ENCODE data around the gene MYH9. TPM values are rescaled to one million over a fixed set of nuclear protein-coding genes. Genes with fewer than 3 reads are reported as not detected.
"Not testable (repeated sequence)": the region's sequence is repeated elsewhere in the genome, so short reads cannot be mapped to it uniquely, and the experiment has no call there.

MYH9 gene
- total RNA-seq, 1 experiment from 2014 or later: 323 TPM

- TF ChIP-seq EZH2 (IDR thresholded peaks at IDR 0.05; ENCODE audit: borderline replicate concordance, low read depth, low read length, poor library complexity, severe bottlenecking): no peak
- TF ChIP-seq, protein P1, sequence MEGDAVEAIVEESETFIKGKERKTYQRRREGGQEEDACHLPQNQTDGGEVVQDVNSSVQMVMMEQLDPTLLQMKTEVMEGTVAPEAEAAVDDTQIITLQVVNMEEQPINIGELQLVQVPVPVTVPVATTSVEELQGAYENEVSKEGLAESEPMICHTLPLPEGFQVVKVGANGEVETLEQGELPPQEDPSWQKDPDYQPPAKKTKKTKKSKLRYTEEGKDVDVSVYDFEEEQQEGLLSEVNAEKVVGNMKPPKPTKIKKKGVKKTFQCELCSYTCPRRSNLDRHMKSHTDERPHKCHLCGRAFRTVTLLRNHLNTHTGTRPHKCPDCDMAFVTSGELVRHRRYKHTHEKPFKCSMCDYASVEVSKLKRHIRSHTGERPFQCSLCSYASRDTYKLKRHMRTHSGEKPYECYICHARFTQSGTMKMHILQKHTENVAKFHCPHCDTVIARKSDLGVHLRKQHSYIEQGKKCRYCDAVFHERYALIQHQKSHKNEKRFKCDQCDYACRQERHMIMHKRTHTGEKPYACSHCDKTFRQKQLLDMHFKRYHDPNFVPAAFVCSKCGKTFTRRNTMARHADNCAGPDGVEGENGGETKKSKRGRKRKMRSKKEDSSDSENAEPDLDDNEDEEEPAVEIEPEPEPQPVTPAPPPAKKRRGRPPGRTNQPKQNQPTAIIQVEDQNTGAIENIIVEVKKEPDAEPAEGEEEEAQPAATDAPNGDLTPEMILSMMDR (conservative IDR thresholded peaks at IDR 0.05; ENCODE audit: low read depth, low read length): no peak
- Histone ChIP-seq H3K27me3 (replicated peaks; ENCODE audit: insufficient read depth, low read depth, low read length, poor library complexity) (no peaks in the 10 kb centered on the region), H3K4me1 (ENCODE audit: insufficient read depth, low read length, poor library complexity, severe bottlenecking) (peaks cover 6% of the 10 kb centered on the region), H3K4me3 (ENCODE audit: low read depth, low read length, poor library complexity, severe bottlenecking) (no peak overlapping the region), H3K9me3 (ENCODE audit: low read depth, low read length, poor library complexity, severe bottlenecking) (no peaks in the 10 kb centered on the region), H3K27ac (ENCODE audit: low read depth, low read length, poor library complexity, severe bottlenecking) (no peak overlapping the region), H3K36me3 (ENCODE audit: insufficient read depth, low read length, poor library complexity, severe bottlenecking) (no peaks in the 10 kb centered on the region)
- no peak for DNase-seq (ENCODE audit: low spot score)
- intact Hi-C loops (cut with micrococcal nuclease; ENCODE audit: unreplicated experiment): no loop called here
- CTCF ChIA-PET: no interaction called here
- no TSS peak for BruUV-seq (replicated peaks)
- POLR2A ChIA-PET (ENCODE audit: low non-redundant PET): no interaction called here
Observed at GRCh38 chr22:36253523-36254490, 134.0 kb downstream of the MYH9 start.

DNA sequence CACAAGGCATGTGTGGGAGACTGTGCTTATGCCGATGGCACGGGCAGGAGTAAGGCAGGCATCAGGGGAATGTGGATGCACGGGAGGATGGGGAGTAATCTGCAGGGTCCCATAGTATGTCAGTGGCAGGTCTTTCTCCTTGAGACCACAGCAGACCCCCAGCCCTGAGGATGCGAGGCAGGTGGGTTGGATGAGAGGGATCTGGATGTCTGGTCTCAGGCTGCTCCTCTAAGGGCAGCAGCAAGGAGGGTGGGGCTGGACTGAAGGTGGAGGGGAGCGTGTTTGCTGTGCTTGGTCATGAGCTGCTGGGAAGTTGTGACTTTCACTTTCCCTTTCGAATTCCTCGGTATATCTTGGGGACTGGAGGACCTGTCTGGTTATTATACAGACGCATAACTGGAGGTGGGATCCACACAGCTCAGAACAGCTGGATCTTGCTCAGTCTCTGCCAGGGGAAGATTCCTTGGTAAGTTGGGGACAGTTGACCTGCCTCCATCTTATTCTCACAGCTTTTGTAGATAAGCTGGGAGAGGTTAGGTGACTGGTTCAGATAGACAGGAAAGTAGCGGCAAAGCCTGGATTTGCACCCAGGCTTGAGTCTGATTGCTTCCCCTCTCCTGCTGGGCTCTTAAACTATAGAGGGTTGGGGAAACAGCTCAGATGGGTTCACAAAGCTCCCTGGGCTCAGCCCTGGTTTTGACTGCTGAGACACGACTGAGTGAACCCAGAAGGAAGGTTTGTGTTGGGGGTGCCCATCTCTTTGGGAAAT lies 134.8 kb downstream of the MYH9 start, which contains the start of gene APOL1:
Gene APOL1 (plus strand): TSS at position 380 of the 769 bp plus-strand sequence. CDS start 1,823 bp downstream, outside the sequence.
- ChIA-PET POLR2A (ENCODE audit: low non-redundant PET) (no interaction called here), CTCF (no interaction called here)
- H3K27ac ChIP-seq (ENCODE audit: low read depth, low read length, poor library complexity, severe bottlenecking): no peak within 1 kb of the TSS
- H3K4me1 ChIP-seq (ENCODE audit: insufficient read depth, low read length, poor library complexity, severe bottlenecking): no peaks in the 10 kb centered on the region
- no peak for DNase-seq (ENCODE audit: low spot score)
- H3K36me3 ChIP-seq (ENCODE audit: insufficient read depth, low read length, poor library complexity, severe bottlenecking): no peaks in the 10 kb centered on the region
- H3K4me3 ChIP-seq (ENCODE audit: low read depth, low read length, poor library complexity, severe bottlenecking): no peak within 1 kb of the TSS
- intact Hi-C loops (cut with micrococcal nuclease; ENCODE audit: unreplicated experiment): no loop called here
- H3K27me3 ChIP-seq (replicated peaks; ENCODE audit: insufficient read depth, low read depth, low read length, poor library complexity): no peaks in the 10 kb centered on the region
- TF ChIP-seq EZH2 (IDR thresholded peaks at IDR 0.05; ENCODE audit: borderline replicate concordance, low read depth, low read length, poor library complexity, severe bottlenecking): no peak
- TF ChIP-seq, protein P1 (conservative IDR thresholded peaks at IDR 0.05; ENCODE audit: low read depth, low read length): no peak
- BruUV-seq (replicated peaks): no TSS peak
- H3K9me3 ChIP-seq (ENCODE audit: low read depth, low read length, poor library complexity, severe bottlenecking): no peaks in the 10 kb centered on the region

DNA sequence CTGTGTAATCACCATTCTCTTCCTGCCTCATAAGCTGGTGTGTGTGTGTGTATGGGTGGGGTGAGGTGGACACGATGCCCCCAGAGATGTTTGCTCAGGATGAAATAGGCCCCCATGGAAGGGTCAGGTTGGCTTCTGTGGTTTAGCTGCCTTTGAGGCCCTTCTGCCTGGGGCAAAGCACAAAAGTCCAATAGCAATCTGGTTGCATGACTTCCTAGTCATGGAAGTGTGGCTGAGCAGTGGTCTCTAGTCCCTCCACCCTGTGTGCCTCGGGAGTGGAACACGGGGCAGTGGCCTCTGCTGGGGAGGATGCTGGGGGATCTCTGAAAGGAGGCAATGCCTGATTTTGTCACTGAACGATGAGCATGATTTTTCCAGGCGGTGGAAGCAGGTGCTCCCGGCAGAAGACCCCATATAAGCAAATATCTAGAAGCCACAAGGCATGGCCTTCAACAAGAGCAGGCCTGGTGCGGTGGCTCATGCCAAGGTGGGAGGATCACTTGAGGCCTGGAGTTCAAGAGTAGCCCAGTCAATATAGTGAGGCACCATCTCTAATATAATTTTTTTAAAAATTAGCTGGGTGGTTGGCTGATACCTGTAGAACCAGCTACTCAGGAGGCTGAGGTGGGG lies 135.7 kb downstream of the MYH9 start:
- H3K4me3 ChIP-seq (ENCODE audit: low read depth, low read length, poor library complexity, severe bottlenecking); BruUV-seq (replicated peaks); H3K27ac ChIP-seq (ENCODE audit: low read depth, low read length, poor library complexity, severe bottlenecking); intact Hi-C loops (cut with micrococcal nuclease; ENCODE audit: unreplicated experiment); H3K36me3 ChIP-seq (ENCODE audit: insufficient read depth, low read length, poor library complexity, severe bottlenecking); DNase-seq (ENCODE audit: low spot score); POLR2A ChIA-PET (ENCODE audit: low non-redundant PET); CTCF ChIA-PET; H3K4me1 ChIP-seq (ENCODE audit: insufficient read depth, low read length, poor library complexity, severe bottlenecking); H3K9me3 ChIP-seq (ENCODE audit: low read depth, low read length, poor library complexity, severe bottlenecking); H3K27me3 ChIP-seq (replicated peaks; ENCODE audit: insufficient read depth, low read depth, low read length, poor library complexity): not testable (repeated sequence)

DNA sequence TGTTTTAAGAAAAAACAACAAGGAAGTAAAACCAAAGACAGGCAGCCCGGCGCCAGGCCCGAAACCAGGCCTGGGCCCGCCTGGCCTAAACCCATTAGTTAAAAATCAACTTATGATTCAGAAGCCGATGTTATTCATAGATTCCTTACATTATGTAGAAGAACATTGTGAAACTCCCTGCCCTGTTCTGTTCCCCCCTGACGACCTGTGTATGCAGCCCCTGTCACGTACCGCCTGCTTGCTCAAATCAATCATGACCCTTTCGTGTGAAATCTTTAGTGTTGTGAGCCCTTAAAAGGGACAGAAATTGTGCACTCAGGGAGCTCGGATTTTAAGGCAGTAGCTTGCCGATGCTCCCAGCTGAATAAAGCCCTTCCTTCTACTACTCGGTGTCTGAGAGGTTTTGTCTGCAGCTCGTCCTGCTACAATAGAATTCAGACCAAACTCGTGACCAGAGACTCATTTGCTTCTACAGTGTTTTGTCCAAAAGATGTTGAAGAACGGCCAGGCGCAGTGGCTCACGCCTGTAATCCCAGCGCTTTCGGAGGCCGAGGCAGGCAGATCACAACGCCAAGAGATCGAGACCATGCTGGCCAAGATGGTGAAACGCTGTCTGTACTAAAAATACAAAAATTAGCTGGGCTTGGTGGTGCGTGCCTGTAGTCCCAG lies 137.3 kb downstream of the MYH9 start:
- H3K4me1 ChIP-seq (ENCODE audit: insufficient read depth, low read length, poor library complexity, severe bottlenecking); intact Hi-C loops (cut with micrococcal nuclease; ENCODE audit: unreplicated experiment); BruUV-seq (replicated peaks); H3K4me3 ChIP-seq (ENCODE audit: low read depth, low read length, poor library complexity, severe bottlenecking); POLR2A ChIA-PET (ENCODE audit: low non-redundant PET); CTCF ChIA-PET; DNase-seq (ENCODE audit: low spot score); H3K36me3 ChIP-seq (ENCODE audit: insufficient read depth, low read length, poor library complexity, severe bottlenecking); H3K9me3 ChIP-seq (ENCODE audit: low read depth, low read length, poor library complexity, severe bottlenecking); H3K27ac ChIP-seq (ENCODE audit: low read depth, low read length, poor library complexity, severe bottlenecking); H3K27me3 ChIP-seq (replicated peaks; ENCODE audit: insufficient read depth, low read depth, low read length, poor library complexity): not testable (repeated sequence)

All from A673 (cell line).